WERI-Rb-1 (cell line): ENCODE results near the gene EEF1G.

Experiments used
- DNase-seq: peaks from one replicate; pipeline ENCODE4 v3.0.0-alpha.2; 2020
- H3K27ac ChIP-seq: fragments of 250-450 bp; sonication (Bioruptor Pico); 2 replicates; pipeline ENCODE4 v1.5.1; 2020; ENCODE audit warnings: mild to moderate bottlenecking, moderate library complexity
- H3K27me3 ChIP-seq: fragments of 250-450 bp; sonication (Bioruptor Pico); 2 replicates; pipeline ENCODE4 v1.5.1; 2021; ENCODE audit warnings: mild to moderate bottlenecking, low read depth, moderate library complexity; ENCODE audit not compliant: insufficient read depth, severe bottlenecking
- H3K36me3 ChIP-seq: fragments of 250-450 bp; sonication (Bioruptor Pico); 2 replicates; pipeline ENCODE4 v1.5.1; 2020; ENCODE audit warnings: mild to moderate bottlenecking, moderate library complexity
- H3K4me3 ChIP-seq: 2 replicates; pipeline ENCODE4 v1.5.1; 2011; ENCODE audit warnings: low read depth, mild to moderate bottlenecking, control low read depth, low read length
- H3K9me3 ChIP-seq: fragments of 250-450 bp; sonication (Bioruptor Pico); 2 replicates; pipeline ENCODE4 v1.5.1; 2021; ENCODE audit warnings: mild to moderate bottlenecking, moderate library complexity; ENCODE audit not compliant: severe bottlenecking
- CTCF ChIP-seq: IDR thresholded peaks from 2 replicates; pipeline ENCODE4 v1.5.1; 2011; ENCODE audit warnings: low read depth, mild to moderate bottlenecking, control low read depth, inconsistent platforms, low read length

The EEF1G gene

DNA sequence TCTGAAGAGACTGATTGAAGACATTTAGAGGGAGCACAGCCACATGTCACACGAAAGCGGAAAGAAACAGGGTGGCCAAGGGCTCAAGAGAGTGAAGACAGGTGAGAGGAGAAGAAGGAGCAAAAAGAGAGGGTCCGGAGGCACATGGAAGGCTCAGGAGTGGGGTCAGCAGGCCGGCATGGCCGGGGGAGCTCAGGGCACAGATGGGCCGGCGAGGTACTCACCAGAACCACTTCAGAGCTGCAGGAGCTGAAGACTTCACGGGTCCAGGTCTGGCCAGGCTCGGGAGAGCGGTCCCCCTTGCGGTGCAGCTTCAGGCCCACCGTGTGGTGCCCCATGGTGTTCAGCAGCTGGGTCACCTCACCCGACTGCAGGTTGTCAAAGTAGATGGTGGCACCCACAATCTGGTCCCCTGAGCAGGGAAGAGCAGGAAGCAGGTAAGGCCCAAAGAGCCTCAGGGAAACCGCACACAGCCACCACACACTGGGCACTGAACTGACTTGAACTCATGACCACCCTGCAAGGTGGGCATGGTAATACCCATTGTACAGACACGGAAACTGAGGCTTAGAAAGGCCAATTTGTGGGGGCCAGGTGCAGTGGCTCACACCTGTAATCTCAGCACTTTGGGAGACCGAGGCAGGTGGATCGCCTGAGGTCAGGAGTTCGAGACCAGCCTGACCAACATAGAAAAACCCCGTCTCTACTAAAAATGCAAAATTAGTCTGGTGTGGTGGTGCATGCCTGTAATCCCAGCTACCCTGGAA, 38.7 kb downstream of the EEF1G start:
- no peak overlapping the region for H3K27ac ChIP-seq
- TF ChIP-seq CTCF, result no peak
- H3K4me3 ChIP-seq, result no peak overlapping the region
- H3K36me3 ChIP-seq, result no peaks in the 10 kb centered on the region
- no peak for DNase-seq
- no peaks in the 10 kb centered on the region for H3K9me3 ChIP-seq
- H3K27me3 ChIP-seq, result peaks cover 6% of the 10 kb centered on the region

DNA sequence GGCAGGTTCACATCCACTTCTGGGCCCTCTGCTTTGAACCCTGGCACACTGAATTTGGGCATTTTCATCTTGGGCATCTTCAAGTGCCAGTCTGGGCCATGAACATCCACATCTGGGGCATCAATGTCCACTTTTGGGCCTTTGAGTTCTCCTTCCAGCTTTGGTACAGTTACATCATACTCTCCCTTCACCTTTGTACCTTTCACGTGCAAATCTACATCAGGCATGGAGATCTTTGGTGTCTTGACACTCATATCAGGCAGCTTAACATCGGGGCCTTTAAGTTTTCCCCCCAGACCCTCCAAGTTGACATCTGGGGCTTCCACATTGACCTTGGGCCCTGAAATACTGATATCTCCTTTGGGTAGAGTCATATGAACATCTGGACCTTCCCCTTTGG, 41.6 kb downstream of the EEF1G start:
- Histone ChIP-seq H3K27ac (no peak overlapping the region), H3K9me3 (no peaks in the 10 kb centered on the region), H3K36me3 (no peaks in the 10 kb centered on the region), H3K4me3 (no peak overlapping the region), H3K27me3 (peaks cover 12% of the 10 kb centered on the region)
- no peak for DNase-seq
- TF ChIP-seq CTCF, result no peak

GRCh38 chr11:62516736-62517371, 56.8 kb downstream of the EEF1G start:
- no peak for TF ChIP-seq CTCF
- no peak overlapping the region for H3K27ac ChIP-seq
- H3K9me3 ChIP-seq, result no peaks in the 10 kb centered on the region
- H3K27me3 ChIP-seq, result peaks cover 12% of the 10 kb centered on the region
- H3K36me3 ChIP-seq, result no peaks in the 10 kb centered on the region
- no peak overlapping the region for H3K4me3 ChIP-seq
- DNase-seq, result no peak

GRCh38 chr11:62514151-62514550, 59.5 kb downstream of the EEF1G start:
- Histone ChIP-seq H3K27ac (no peak overlapping the region), H3K27me3 (peaks cover under 1% of the 10 kb centered on the region), H3K36me3 (no peaks in the 10 kb centered on the region), H3K4me3 (no peak overlapping the region), H3K9me3 (no peaks in the 10 kb centered on the region)
- TF ChIP-seq CTCF, result no peak
- no peak for DNase-seq

DNA sequence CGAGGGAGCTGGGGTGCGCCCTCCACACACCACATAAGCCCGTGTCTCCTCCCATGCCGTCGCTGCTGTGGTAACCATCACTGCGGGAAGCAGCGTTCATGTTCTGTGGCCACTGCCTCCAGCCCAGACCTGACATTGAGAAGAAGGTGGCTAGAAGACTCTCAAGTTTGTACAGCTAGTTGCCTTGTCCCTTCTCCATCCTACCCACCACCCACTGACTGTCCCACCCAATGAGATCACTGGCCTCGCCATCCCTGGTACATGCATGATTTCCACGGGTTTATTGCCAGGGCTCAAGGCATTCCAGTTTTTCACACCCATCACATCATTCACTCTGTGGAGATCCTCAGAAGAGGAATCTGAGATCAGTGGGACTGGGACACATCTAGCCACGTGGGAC, 60.1 kb downstream of the EEF1G start:
- no peak for DNase-seq
- Histone ChIP-seq H3K27me3 (no peaks in the 10 kb centered on the region), H3K4me3 (no peak overlapping the region), H3K36me3 (no peaks in the 10 kb centered on the region), H3K27ac (no peak overlapping the region), H3K9me3 (no peaks in the 10 kb centered on the region)
- TF ChIP-seq CTCF, result no peak
